ENCODE data around the gene ZBTB7C. TPM values are rescaled to one million over a fixed set of nuclear protein-coding genes. Genes with fewer than 3 reads are reported as not detected.

The ZBTB7C gene
- total RNA-seq, 1 donor from 2014 or later, result 0.56 TPM

- intact Hi-C loops (cut with micrococcal nuclease), result no loop called here
- no peaks in the 10 kb centered on the region for H3K9me3 Mint-ChIP-seq
- H3K27ac Mint-ChIP-seq, result no peak overlapping the region
- H3K4me3 Mint-ChIP-seq, result no peak overlapping the region
- no peaks in the 10 kb centered on the region for H3K36me3 Mint-ChIP-seq (ENCODE audit: low read depth)
- H3K4me1 Mint-ChIP-seq, result no peaks in the 10 kb centered on the region
- peaks cover 16% of the 10 kb centered on the region for H3K27me3 Mint-ChIP-seq
- no peak for DNase-seq
These were observed 421.8 kb downstream of the ZBTB7C start for GRCh38 chr18:47987388-47987699.

DNA sequence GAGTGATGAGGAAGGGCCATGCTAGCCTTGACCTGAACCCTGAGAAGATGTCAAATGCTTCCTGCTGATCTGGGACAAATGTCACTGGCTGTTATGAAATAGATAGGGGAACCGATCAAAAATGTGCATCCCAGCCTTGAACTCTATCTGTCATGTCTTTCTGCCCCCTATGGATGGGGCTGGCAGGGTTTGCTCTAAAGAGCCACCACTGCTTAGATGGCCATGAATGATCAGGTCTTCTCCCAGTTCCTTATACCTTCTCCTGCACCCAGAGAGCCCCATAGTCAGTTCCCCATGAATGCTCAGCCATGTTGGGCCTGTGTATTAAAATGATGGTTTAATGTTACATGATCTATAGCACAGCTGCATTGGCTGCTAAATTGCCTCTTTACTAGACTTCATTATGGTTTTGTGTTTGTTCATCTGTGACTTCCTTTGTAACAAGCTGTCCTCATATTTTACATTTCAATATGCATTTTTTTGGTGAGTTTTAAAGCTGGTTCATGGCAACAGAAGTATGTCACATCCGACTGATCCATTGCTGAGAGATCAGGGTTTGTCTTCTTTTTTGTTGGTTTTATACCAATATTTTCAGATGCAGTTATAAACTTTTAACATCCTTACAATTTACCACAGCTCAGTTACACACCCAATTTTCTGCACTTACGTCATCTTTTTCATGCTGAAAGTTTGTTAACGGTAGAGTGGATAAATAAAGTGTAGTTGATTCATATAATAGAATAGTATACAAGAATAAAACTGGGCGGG is 422.4 kb downstream of the ZBTB7C start:
- Mint-ChIP-seq H3K27ac (no peak overlapping the region), H3K9me3 (no peaks in the 10 kb centered on the region), H3K4me3 (no peak overlapping the region), H3K36me3 (ENCODE audit: low read depth) (no peaks in the 10 kb centered on the region), H3K27me3 (peaks cover 18% of the 10 kb centered on the region), H3K4me1 (no peaks in the 10 kb centered on the region)
- DNase-seq, result no peak
- intact Hi-C loops (cut with micrococcal nuclease), result no loop called here

GRCh38 chr18:47985866-47986265 is 423.3 kb downstream of the ZBTB7C start:
- DNase-seq, result no peak
- no peak overlapping the region for H3K27ac Mint-ChIP-seq
- intact Hi-C loops (cut with micrococcal nuclease), result no loop called here
- no peak overlapping the region for H3K4me3 Mint-ChIP-seq
- no peaks in the 10 kb centered on the region for H3K36me3 Mint-ChIP-seq (ENCODE audit: low read depth)
- H3K4me1 Mint-ChIP-seq, result no peaks in the 10 kb centered on the region
- H3K27me3 Mint-ChIP-seq, result peaks cover 16% of the 10 kb centered on the region
- no peaks in the 10 kb centered on the region for H3K9me3 Mint-ChIP-seq

- no peaks in the 10 kb centered on the region for H3K36me3 Mint-ChIP-seq (ENCODE audit: low read depth)
- H3K27ac Mint-ChIP-seq, result no peak overlapping the region
- no peaks in the 10 kb centered on the region for H3K9me3 Mint-ChIP-seq
- no peak for DNase-seq
- no peak overlapping the region for H3K4me3 Mint-ChIP-seq
- intact Hi-C loops (cut with micrococcal nuclease), result no loop called here
- H3K4me1 Mint-ChIP-seq, result no peaks in the 10 kb centered on the region
- peaks cover 16% of the 10 kb centered on the region for H3K27me3 Mint-ChIP-seq
These were observed 424.2 kb downstream of the ZBTB7C start for GRCh38 chr18:47984991-47985390.

- intact Hi-C loops (cut with micrococcal nuclease), result no loop called here
- peaks cover 14% of the 10 kb centered on the region for H3K27me3 Mint-ChIP-seq
- H3K27ac Mint-ChIP-seq, result no peak overlapping the region
- no peaks in the 10 kb centered on the region for H3K4me1 Mint-ChIP-seq
- H3K4me3 Mint-ChIP-seq, result no peak overlapping the region
- DNase-seq, result no peak
- H3K36me3 Mint-ChIP-seq (ENCODE audit: low read depth), result no peaks in the 10 kb centered on the region
- H3K9me3 Mint-ChIP-seq, result no peaks in the 10 kb centered on the region
These were observed 425.2 kb downstream of the ZBTB7C start for GRCh38 chr18:47983946-47984345.

- Mint-ChIP-seq H3K9me3 (no peaks in the 10 kb centered on the region), H3K27ac (no peak overlapping the region), H3K4me1 (no peaks in the 10 kb centered on the region), H3K4me3 (no peak overlapping the region), H3K36me3 (ENCODE audit: low read depth) (no peaks in the 10 kb centered on the region), H3K27me3 (peaks cover 14% of the 10 kb centered on the region)
- intact Hi-C loops (cut with micrococcal nuclease), result no loop called here
- no peak for DNase-seq
These were observed 426.1 kb downstream of the ZBTB7C start for GRCh38 chr18:47983055-47983454.

DNA sequence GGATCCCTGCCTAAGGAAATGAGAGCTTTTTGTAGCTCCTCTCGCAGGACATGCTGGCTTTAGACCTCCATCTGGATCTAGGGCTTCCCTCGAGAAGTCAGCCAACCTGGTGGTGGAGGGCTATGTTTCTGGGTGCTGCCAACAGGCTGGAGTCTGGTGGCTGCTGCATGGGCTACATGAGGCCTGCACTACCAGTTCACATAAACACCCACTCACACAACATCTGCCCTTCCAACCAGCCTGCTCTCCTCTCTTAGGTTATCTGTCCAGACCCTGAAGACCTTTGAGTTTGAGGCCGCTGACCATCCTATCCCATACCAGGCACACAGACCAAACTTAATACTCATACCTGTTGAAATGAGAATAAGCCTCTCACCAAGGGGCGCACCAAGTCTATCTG is 427.4 kb downstream of the ZBTB7C start:
- no peak for DNase-seq
- H3K27me3 Mint-ChIP-seq, result peaks cover 5% of the 10 kb centered on the region
- no peaks in the 10 kb centered on the region for H3K9me3 Mint-ChIP-seq
- H3K4me1 Mint-ChIP-seq, result no peaks in the 10 kb centered on the region
- H3K4me3 Mint-ChIP-seq, result no peak overlapping the region
- H3K27ac Mint-ChIP-seq, result no peak overlapping the region
- H3K36me3 Mint-ChIP-seq (ENCODE audit: low read depth), result no peaks in the 10 kb centered on the region
- intact Hi-C loops (cut with micrococcal nuclease), result no loop called here

- DNase-seq, result no peak
- H3K36me3 Mint-ChIP-seq (ENCODE audit: low read depth), result no peaks in the 10 kb centered on the region
- H3K9me3 Mint-ChIP-seq, result no peaks in the 10 kb centered on the region
- no peak overlapping the region for H3K4me3 Mint-ChIP-seq
- no peaks in the 10 kb centered on the region for H3K4me1 Mint-ChIP-seq
- intact Hi-C loops (cut with micrococcal nuclease), result no loop called here
- no peak overlapping the region for H3K27ac Mint-ChIP-seq
- peaks cover 2% of the 10 kb centered on the region for H3K27me3 Mint-ChIP-seq
These were observed 427.9 kb downstream of the ZBTB7C start for GRCh38 chr18:47981320-47981719.

GRCh38 chr18:47979611-47980200 is 429.5 kb downstream of the ZBTB7C start:
- H3K27me3 Mint-ChIP-seq, result peaks cover 6% of the 10 kb centered on the region
- DNase-seq, result no peak
- H3K36me3 Mint-ChIP-seq (ENCODE audit: low read depth), result no peaks in the 10 kb centered on the region
- no peak overlapping the region for H3K27ac Mint-ChIP-seq
- no peak overlapping the region for H3K4me3 Mint-ChIP-seq
- H3K4me1 Mint-ChIP-seq, result no peaks in the 10 kb centered on the region
- intact Hi-C loops (cut with micrococcal nuclease), result no loop called here
- H3K9me3 Mint-ChIP-seq, result no peaks in the 10 kb centered on the region

DNA sequence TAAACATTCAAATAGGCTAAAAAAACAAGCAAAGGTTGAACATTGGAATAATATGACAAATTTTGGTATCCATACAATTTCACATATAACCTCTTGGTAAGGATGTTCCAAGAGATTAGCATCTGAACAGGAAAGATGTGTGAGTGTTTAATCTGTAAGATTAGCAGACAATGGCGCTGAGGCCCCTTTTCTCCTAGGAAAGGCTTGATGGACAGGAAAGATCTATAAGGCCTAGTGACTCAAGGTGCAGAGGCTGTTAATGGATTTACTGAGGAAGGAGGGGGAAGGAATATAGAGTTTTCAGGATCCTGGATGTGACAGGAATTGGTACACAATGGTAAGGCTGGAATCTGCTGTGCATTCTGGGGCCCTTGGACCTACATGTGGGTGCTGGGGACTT is 430.6 kb downstream of the ZBTB7C start:
- Mint-ChIP-seq H3K36me3 (ENCODE audit: low read depth) (no peaks in the 10 kb centered on the region), H3K27me3 (peaks cover 11% of the 10 kb centered on the region)

GRCh38 chr18:47978141-47978540 is 431.0 kb downstream of the ZBTB7C start:
- Mint-ChIP-seq H3K9me3 (no peaks in the 10 kb centered on the region), H3K27me3 (peaks cover 14% of the 10 kb centered on the region), H3K4me1 (no peaks in the 10 kb centered on the region), H3K27ac (no peak overlapping the region), H3K4me3 (no peak overlapping the region), H3K36me3 (ENCODE audit: low read depth) (no peaks in the 10 kb centered on the region)
- intact Hi-C loops (cut with micrococcal nuclease), result no loop called here
- DNase-seq, result no peak

More for the DNA sequence above, 430.6 kb downstream of the ZBTB7C start:
- H3K27ac Mint-ChIP-seq, result no peak overlapping the region
- DNase-seq, result no peak
- no peaks in the 10 kb centered on the region for H3K9me3 Mint-ChIP-seq
- H3K4me3 Mint-ChIP-seq, result no peak overlapping the region
- no peaks in the 10 kb centered on the region for H3K4me1 Mint-ChIP-seq
- intact Hi-C loops (cut with micrococcal nuclease), result no loop called here

Other genes starting within 250 kb of the ZBTB7C start
- 6.5 and 9.5 TPM in 2 replicates for gene CTIF, start 129.6 kb upstream of the ZBTB7C start, total RNA-seq

Measured in activated CD4-positive, alpha-beta T cell treated with anti-CD3 and anti-CD28 coated beads, Interleukin-2, amount 10 ng/mL, durations not matched to agents 24 days and 14 days (primary cell).